GM18507 (cell line): ENCODE measurements around the gene NME5.

ENCODE experiments used
- DNase-seq: peaks from one replicate; pipeline ENCODE4 v3.0.0; 2011; ENCODE audit warnings: low read depth; ENCODE audit not compliant: insufficient read length; ENCODE audit errors: extremely low spot score
- FAIRE-seq: peaks from 2 replicates; lab custom pipeline; 2011; peaks lifted over from hg19 to GRCh38; lab: Jason Lieb, UNC

The NME5 gene

GRCh38 chr5:138141734-138142133 lies 2.5 kb upstream of the NME5 start:
- no peak for DNase-seq
- no peak for FAIRE-seq

GRCh38 chr5:138140268-138140667 lies 1.0 kb upstream of the NME5 start:
- DNase-seq (no peak), FAIRE-seq (no peak)

- FAIRE-seq (no peak), DNase-seq (no peak)
These were observed 508 bp upstream of the NME5 start for GRCh38 chr5:138139781-138140090.

- FAIRE-seq = no peak
- DNase-seq = no peak
These were observed 6.7 kb downstream of the NME5 start for GRCh38 chr5:138132543-138132942.

GRCh38 chr5:138129347-138129746 lies 9.9 kb downstream of the NME5 start:
- FAIRE-seq = no peak
- DNase-seq = no peak

- FAIRE-seq (no peak), DNase-seq (no peak)
These were observed 10.9 kb downstream of the NME5 start for GRCh38 chr5:138128334-138128733.

- FAIRE-seq (no peak), DNase-seq (no peak)
These were observed 24.0 kb downstream of the NME5 start for GRCh38 chr5:138115254-138115653.

GRCh38 chr5:138111937-138112336 lies 27.3 kb downstream of the NME5 start:
- DNase-seq (no peak), FAIRE-seq (no peak)

GRCh38 chr5:138111181-138111580 lies 28.0 kb downstream of the NME5 start:
- DNase-seq (no peak), FAIRE-seq (no peak)

- no peak for DNase-seq
These were observed 28.8 kb downstream of the NME5 start for GRCh38 chr5:138110266-138110963.

GRCh38 chr5:138109463-138110265 lies 29.6 kb downstream of the NME5 start:
- DNase-seq (no peak), FAIRE-seq (no peak)

More at GRCh38 chr5:138110266-138110963, 28.8 kb downstream of the NME5 start:
- no peak for FAIRE-seq

GRCh38 chr5:138107213-138107612 lies 32.0 kb downstream of the NME5 start:
- no peak for FAIRE-seq
- no peak for DNase-seq

GRCh38 chr5:138105709-138106108 lies 33.5 kb downstream of the NME5 start:
- DNase-seq (no peak), FAIRE-seq (no peak)

- DNase-seq (no peak), FAIRE-seq (no peak)
These were observed 36.0 kb downstream of the NME5 start for GRCh38 chr5:138103319-138103637.

GRCh38 chr5:138102454-138103318 lies 36.5 kb downstream of the NME5 start:
- peak; percentile 50 for FAIRE-seq
- no peak for DNase-seq

GRCh38 chr5:138096997-138097828 lies 42.0 kb downstream of the NME5 start:
- no peak for DNase-seq
- no peak for FAIRE-seq

GRCh38 chr5:138096363-138096762 lies 42.9 kb downstream of the NME5 start:
- no peak for DNase-seq
- no peak for FAIRE-seq

GRCh38 chr5:138095100-138095907 lies 43.9 kb downstream of the NME5 start:
- FAIRE-seq (no peak), DNase-seq (no peak)

GRCh38 chr5:138093036-138093435 lies 46.2 kb downstream of the NME5 start:
- no peak for DNase-seq
- no peak for FAIRE-seq
